B cell (primary cell): ENCODE measurements around the gene FALEC. TPM values are rescaled to one million over a fixed set of nuclear protein-coding genes. Genes with fewer than 3 reads are reported as not detected.

Experiments
- ATAC-seq: fragments of 200-7000 bp; cut with Tn5 transposase; one replicate; pipeline ENCODE4 v1.10.0; 2021; ENCODE audit warnings: low read depth, mild to moderate bottlenecking, moderate number of reproducible peaks, moderate library complexity
- CTCF ChIA-PET: fragments of 350-600 bp; sonication (Branson Sonifier 250); formaldehyde crosslinking; loops from one replicate; lab custom pipeline; 2021; ENCODE audit warnings: antibody characterized with exemption, inconsistent platforms; lab: Charles Lee
- POLR2A ChIA-PET: fragments of 350-600 bp; sonication (Branson Sonifier 250); formaldehyde crosslinking; loops from one replicate; lab custom pipeline; 2021; ENCODE audit warnings: antibody characterized with exemption; lab: Charles Lee
- DNase-seq: peaks from one replicate; pipeline ENCODE4 v3.0.0; 2013
- H2AFZ ChIP-seq: 2 replicates; pipeline ENCODE4 v1.6.1; 2012; ENCODE audit warnings: mild to moderate bottlenecking, low read depth, low read length; ENCODE audit not compliant: insufficient read depth, poor library complexity, severe bottlenecking
- H3K27ac ChIP-seq, 2 donors: 1 replicate in 1 of 2; 2 replicates in 1 of 2; pipeline ENCODE4 v1.5.1; 2012 to 2013; ENCODE audit warnings: low read length in 2 of 2, mild to moderate bottlenecking in 2 of 2, moderate library complexity in 1 of 2
- H3K27me3 ChIP-seq, 4 experiments: fragments of 200-600 bp in 1 of 4; sonication (generic) in 1 of 4; replicated peaks in 1 of 4; 1 replicate in 2 of 4; 2 replicates in 2 of 4; pipeline versions ENCODE4 v1.6.1 to v1.7.0; 2013 to 2016; ENCODE audit warnings: low read length in 3 of 4, mild to moderate bottlenecking in 2 of 4, mixed read lengths in 1 of 4, moderate library complexity in 1 of 4; ENCODE audit not compliant: insufficient read depth in 4 of 4, control insufficient read depth in 3 of 4; ENCODE audit errors: control extremely low read depth in 1 of 4
- H3K36me3 ChIP-seq, 2 experiments: replicated peaks in 1 of 2; 1 replicate in 1 of 2; 2 replicates in 1 of 2; pipeline versions ENCODE4 v1.6.1 to v1.7.1; 2013; ENCODE audit warnings: low read length in 1 of 2; ENCODE audit not compliant: insufficient read depth in 2 of 2, control insufficient read depth in 1 of 2; ENCODE audit errors: control extremely low read depth in 1 of 2, extremely low read depth in 1 of 2
- H3K4me1 ChIP-seq, 2 donors: fragments of 200-600 bp in 1 of 2; sonication (generic) in 1 of 2; 1 replicate in 1 of 2; 2 replicates in 1 of 2; pipeline versions ENCODE4 v1.5.1 to v1.6.1; 2013 to 2017; ENCODE audit warnings: low read length in 2 of 2; ENCODE audit not compliant: control insufficient read depth in 2 of 2, insufficient read depth in 2 of 2
- H3K4me2 ChIP-seq: replicated peaks from 2 replicates; pipeline ENCODE3; 2012; ENCODE audit warnings: mild to moderate bottlenecking, low read depth, low read length; ENCODE audit not compliant: poor library complexity, severe bottlenecking
- H3K4me3 ChIP-seq, 5 experiments: fragments of 200-600 bp in 1 of 5; sonication (generic) in 1 of 5; 1 replicate in 3 of 5; 2 replicates in 2 of 5; pipeline versions ENCODE4 v1.5.1 to v1.7.0; 2011 to 2016; ENCODE audit warnings: low read length in 4 of 5, mild to moderate bottlenecking in 4 of 5, low read depth in 2 of 5, control low read depth in 1 of 5, moderate library complexity in 1 of 5; ENCODE audit not compliant: insufficient read depth in 1 of 5; ENCODE audit errors: control extremely low read depth in 1 of 5, extremely low read depth in 1 of 5
- H3K79me2 ChIP-seq: fragments of 200-600 bp; sonication (generic); one replicate; pipeline ENCODE4 v1.6.0; 2016; ENCODE audit warnings: low read length; ENCODE audit not compliant: control insufficient read depth, insufficient read depth
- H3K9ac ChIP-seq: fragments of 200-600 bp; sonication (generic); 2 replicates; pipeline ENCODE4 v1.6.1; 2017; ENCODE audit warnings: mild to moderate bottlenecking, low read length, moderate library complexity
- H3K9me3 ChIP-seq, 3 donors: one replicate each; pipeline versions ENCODE4 v1.6.1 to v1.7.1; 2013; ENCODE audit warnings: low read length in 2 of 3; ENCODE audit not compliant: control insufficient read depth in 2 of 3, insufficient read depth in 1 of 3; ENCODE audit errors: control extremely low read depth in 1 of 3
- H4K20me1 ChIP-seq: 2 replicates; pipeline ENCODE4 v1.6.0; 2012; ENCODE audit warnings: mild to moderate bottlenecking, low read length; ENCODE audit not compliant: insufficient read depth, control insufficient read depth, poor library complexity, severe bottlenecking
- H3K27ac Mint-ChIP-seq: one replicate; pipeline ENCODE4 v1.8.0; 2021; ENCODE audit warnings: mixed read lengths
- H3K27me3 Mint-ChIP-seq: one replicate; pipeline ENCODE4 v1.8.0; 2021; ENCODE audit warnings: mixed read lengths
- H3K4me1 Mint-ChIP-seq: one replicate; pipeline ENCODE4 v1.8.0; 2021; ENCODE audit warnings: mixed read lengths
- H3K4me3 Mint-ChIP-seq: one replicate; pipeline ENCODE4 v1.8.0; 2021; ENCODE audit warnings: mixed read lengths
- H3K9me3 Mint-ChIP-seq: one replicate; pipeline ENCODE4 v1.8.0; 2022; ENCODE audit warnings: mixed read lengths; ENCODE audit not compliant: insufficient read depth
- EZH2 ChIP-seq: IDR thresholded peaks from 2 replicates; pipeline ENCODE4 v1.6.1; 2012; ENCODE audit warnings: borderline replicate concordance, low read depth, mild to moderate bottlenecking, moderate library complexity, low read length; ENCODE audit not compliant: insufficient read depth, poor library complexity, severe bottlenecking
- WGBS: methylation state at CpG from one replicate; pipeline ENCODE4 v1.1.5; 2013; ENCODE audit warnings: missing lambda C conversion rate; ENCODE audit not compliant: insufficient coverage; 5-methylcytosine and 5-hydroxymethylcytosine counted together
- intact Hi-C: fragments of 100-400 bp; cut with micrococcal nuclease; formaldehyde crosslinking; loops from one replicate; pipeline ENCODE4 v1.10.0; 2022
- polyA plus RNA-seq: library from polyadenylated mRNA; depleted of rRNA; stranded (reverse); fragments of >200 nt; gene quantifications from 2 replicates; pipeline ENCODE4 v1.2.3, GENCODE V29; 2012
- total RNA-seq, 2 donors: library from RNA; stranded (reverse); fragments of 120-200 nt in 1 of 2; gene quantifications; 1 replicate in 1 of 2; 2 replicates in 1 of 2; pipeline versions ENCODE4 v1.2.3 to v1.2.4, GENCODE V29; 2013 to 2022
- TF ChIP-seq, protein P1 (sequence below): fragments of 200-600 bp; IDR thresholded peaks from one replicate; pipeline ENCODE4 v1.8.0; 2022; ENCODE audit warnings: antibody characterized with exemption, mild to moderate bottlenecking

Gene FALEC
- total and polyA plus RNA-seq, 2 donors (not counting 1 experiment from before 2014, with no cell fraction given): 1.1 to 2.6 TPM

DNA sequence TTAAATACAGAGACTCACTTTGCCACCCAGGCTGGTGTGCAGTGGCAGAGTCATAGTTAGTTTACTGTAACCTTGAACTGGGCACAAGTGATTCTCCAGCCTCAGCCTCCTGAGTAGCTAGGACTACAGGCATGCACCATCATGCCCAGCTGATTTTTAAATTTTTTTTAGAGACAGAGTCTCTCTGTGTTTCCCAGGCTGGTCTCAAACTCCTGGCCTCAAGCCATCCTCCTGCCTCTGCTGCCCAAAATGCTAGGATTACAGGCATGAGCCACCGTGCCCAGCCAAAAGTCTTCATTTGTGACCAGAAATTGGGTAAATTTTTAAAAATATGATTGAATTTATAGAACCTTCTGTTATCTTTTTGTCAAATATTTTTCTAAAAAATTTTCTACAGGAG, 46.3 kb upstream of the FALEC start:
- Mint-ChIP-seq H3K4me3 (no peak overlapping the region), H3K27ac (no peak overlapping the region), H3K9me3 (no peaks in the 10 kb centered on the region), H3K27me3 (no peaks in the 10 kb centered on the region), H3K4me1 (peaks cover 2% of the 10 kb centered on the region)
- POLR2A ChIA-PET: no interaction called here
- Histone ChIP-seq H3K4me1 (peaks cover 0 to 3% of the 10 kb centered on the region in 2 donors), H3K9ac (no peak overlapping the region), H3K4me2 (no peak overlapping the region), H3K9me3 (no peaks in the 10 kb centered on the region), H3K27me3 (no peaks in the 10 kb centered on the region), H3K27ac (no peak overlapping the region), H3K4me3 (no peak overlapping the region), H4K20me1 (no peaks in the 10 kb centered on the region), H2AFZ (no peak overlapping the region), H3K79me2 (no peaks in the 10 kb centered on the region), H3K36me3 (peaks cover 12 to 64% of the 10 kb centered on the region in 2 experiments)
- TF ChIP-seq EZH2: no peak
- TF ChIP-seq, protein P1, sequence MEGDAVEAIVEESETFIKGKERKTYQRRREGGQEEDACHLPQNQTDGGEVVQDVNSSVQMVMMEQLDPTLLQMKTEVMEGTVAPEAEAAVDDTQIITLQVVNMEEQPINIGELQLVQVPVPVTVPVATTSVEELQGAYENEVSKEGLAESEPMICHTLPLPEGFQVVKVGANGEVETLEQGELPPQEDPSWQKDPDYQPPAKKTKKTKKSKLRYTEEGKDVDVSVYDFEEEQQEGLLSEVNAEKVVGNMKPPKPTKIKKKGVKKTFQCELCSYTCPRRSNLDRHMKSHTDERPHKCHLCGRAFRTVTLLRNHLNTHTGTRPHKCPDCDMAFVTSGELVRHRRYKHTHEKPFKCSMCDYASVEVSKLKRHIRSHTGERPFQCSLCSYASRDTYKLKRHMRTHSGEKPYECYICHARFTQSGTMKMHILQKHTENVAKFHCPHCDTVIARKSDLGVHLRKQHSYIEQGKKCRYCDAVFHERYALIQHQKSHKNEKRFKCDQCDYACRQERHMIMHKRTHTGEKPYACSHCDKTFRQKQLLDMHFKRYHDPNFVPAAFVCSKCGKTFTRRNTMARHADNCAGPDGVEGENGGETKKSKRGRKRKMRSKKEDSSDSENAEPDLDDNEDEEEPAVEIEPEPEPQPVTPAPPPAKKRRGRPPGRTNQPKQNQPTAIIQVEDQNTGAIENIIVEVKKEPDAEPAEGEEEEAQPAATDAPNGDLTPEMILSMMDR: no peak
- DNase-seq (no peak), ATAC-seq (no peak)
- intact Hi-C loops: no loop called here
- CTCF ChIA-PET: interaction anchor here (1.3 kb wide), 1 partner anchor 63 kb away, joined by 4 read pairs; no protein-coding TSS in a partner anchor
- WGBS: no CpG with 5 or more reads among the region's 1 CpG

DNA sequence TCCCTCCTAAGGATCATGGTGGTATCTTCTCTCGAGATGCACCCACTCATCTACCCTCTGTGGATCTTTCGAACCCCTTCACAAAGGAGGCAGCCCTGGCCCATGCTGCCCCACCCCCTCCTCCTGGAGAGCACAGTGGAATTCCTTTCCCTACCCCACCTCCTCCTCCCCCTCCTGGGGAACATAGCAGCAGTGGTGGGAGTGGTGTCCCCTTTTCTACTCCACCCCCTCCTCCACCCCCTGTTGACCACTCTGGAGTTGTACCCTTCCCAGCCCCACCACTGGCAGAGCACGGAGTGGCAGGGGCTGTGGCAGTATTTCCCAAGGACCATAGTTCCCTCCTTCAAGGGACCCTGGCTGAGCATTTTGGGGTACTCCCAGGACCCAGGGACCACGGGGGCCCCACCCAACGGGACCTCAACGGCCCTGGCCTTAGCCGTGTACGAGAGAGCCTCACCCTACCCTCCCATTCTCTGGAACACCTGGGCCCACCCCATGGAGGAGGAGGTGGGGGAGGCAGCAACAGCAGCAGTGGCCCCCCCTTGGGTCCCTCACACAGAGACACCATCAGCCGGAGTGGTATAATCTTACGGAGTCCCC, 42.9 kb upstream of the FALEC start:
- no peak overlapping the region for H3K27ac Mint-ChIP-seq
- no peaks in the 10 kb centered on the region for H3K9me3 Mint-ChIP-seq
- no peaks in the 10 kb centered on the region for H3K27me3 Mint-ChIP-seq
- Histone ChIP-seq H3K36me3 (peaks cover 12 to 42% of the 10 kb centered on the region in 2 experiments), H2AFZ (no peak overlapping the region), H3K9me3 (no peaks in the 10 kb centered on the region), H4K20me1 (no peaks in the 10 kb centered on the region), H3K27me3 (no peaks in the 10 kb centered on the region), H3K27ac (no peak overlapping the region), H3K4me1 (no peaks in the 10 kb centered on the region), H3K4me3 (no peak overlapping the region), H3K79me2 (no peaks in the 10 kb centered on the region), H3K4me2 (no peak overlapping the region), H3K9ac (no peak overlapping the region)
- 89% methylated on average over 7 of the region's 10 CpGs for WGBS
- TF ChIP-seq EZH2: no peak
- TF ChIP-seq, protein P1: no peak
- POLR2A ChIA-PET: no interaction called here
- H3K4me3 Mint-ChIP-seq: no peak overlapping the region
- CTCF ChIA-PET: no interaction called here
- no peaks in the 10 kb centered on the region for H3K4me1 Mint-ChIP-seq
- no peak for ATAC-seq
- intact Hi-C loops: no loop called here
- DNase-seq: no peak
